Colon (tissue), 2 donors: ENCODE results near the gene TSHZ1.
A peak's percentile ranks its signal among the peaks of the same experiment; 100 is the strongest.

Source experiments
- FAIRE-seq: peaks from 2 replicates; lab custom pipeline; 2012; peaks lifted over from hg19 to GRCh38; lab: Jason Lieb, UNC
- donor health status: control.
- donor health status: control.

The TSHZ1 gene

DNA sequence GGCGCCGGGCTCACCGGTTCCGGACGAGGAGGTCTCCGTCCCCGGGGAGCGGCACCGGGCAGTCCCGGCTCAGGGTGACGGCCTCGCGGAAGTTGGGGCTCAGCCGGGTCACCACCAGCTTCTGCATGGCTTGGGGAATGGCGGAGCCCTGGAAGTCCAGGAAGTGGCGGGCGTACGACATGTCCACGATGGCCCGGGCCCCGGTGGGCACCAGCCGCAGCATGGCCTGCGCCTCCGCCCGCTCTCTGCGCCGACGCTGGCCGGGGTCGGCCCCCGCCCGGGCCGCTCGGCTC is 1.8 kb upstream of the TSHZ1 start:
- FAIRE-seq = no peak

DNA sequence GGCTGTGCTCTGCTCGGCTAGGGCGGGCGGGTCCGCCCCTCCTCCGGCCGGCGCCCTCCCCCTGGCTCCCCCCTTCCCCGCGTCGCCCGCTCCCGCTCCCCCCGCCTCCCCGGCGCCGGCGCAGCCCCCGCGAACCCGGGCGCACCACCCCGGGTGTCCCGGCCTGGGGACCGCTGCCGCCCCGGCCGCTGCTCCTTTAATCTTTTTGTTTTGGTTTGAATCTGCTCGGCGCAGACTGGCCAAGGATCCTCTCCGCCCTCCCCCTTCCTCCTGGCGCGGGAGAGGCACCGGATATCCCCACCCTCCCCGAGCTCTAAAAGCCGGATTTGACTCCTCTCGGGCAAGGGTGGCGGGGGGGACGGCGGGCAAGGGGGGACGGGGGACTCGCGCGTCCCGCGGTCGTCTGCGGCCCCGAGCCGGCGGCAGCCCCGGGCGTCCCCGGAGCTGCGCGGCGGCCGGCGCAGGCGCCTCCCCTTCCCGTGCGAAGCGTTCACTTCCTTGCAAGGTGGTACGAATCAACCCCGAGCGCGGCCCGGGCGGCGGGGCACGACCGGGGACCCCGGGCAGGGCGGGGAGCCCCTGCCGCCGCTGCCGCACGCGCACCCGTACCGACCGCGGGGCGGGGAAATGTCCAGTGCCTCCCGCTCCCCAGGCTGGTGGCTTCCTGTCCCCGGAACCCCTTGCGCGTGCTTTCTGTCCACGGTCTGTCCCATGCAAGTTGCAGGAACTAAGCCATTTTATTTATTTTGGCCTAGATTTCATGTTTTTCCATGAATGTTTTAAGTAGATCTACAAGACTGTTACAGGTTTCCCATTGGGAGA is 1.3 kb upstream of the TSHZ1 start, which contains the start of gene PTGR3:
TSS of gene PTGR3 (minus strand) at position 11 of the 822 bp plus-strand sequence. CDS start 81 bp downstream, outside the sequence.
- FAIRE-seq = no peak

DNA sequence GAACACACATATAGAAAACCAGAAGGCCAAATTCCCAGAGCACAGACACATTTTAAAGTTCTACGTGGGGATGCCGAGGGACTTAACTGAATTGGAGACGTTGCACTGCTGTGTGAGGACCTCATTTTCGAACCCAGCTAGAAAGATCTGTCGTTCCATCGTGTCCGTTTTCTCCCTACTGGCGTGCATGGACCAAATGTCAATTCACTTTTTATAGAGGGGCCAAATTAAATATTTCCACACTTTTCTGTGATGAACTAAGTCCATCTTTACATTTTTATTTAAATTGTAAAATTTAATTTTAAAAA is 692 bp upstream of the TSHZ1 start:
- no peak for FAIRE-seq

DNA sequence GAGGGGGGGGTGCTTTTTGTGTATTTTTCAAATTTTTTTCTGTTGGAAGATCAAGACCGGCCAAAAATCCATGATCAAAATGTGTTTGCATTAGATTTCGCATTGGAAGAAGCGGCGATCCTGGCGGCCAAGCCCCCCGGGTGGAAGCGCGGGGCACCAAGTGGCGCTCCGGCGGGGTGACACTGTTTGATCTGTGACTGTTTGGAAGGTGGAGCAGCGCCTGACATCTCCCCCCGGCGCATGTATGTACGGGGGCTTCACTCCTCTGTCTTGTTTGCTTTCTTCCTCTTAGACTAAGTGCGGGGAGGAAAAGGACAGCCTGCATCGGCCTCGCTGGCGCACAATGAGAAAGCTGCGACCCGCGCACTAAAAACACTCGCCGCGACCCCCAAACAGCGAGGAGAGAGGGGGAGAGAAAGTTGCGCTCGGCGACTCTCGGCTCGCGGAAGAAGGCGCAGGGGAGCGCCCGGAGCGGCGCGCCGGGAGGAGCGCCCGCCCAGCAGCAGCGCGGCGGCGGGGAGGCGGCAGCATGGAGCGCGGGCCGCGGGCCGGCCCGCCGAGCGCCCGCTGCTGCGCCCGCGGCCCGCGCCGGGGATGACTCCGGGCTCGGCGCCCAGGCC is 515 bp downstream of the TSHZ1 start:
- FAIRE-seq = no peak

DNA sequence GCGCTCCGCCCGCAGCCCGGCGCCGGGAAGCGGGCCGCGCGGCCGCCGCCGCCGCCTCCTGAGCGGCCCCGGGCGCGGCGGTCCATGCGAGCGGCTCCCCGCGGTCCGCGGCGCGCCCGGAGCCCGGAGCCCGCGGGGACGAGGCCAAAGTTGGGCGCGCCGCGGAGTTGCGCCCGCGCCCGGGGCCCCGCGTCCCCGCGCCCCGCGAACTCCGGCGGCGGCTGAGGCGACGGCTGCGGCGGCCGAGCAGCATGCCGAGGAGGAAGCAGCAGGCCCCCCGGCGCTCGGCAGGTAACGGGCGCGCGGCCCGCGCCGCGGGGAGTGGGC is 992 bp downstream of the TSHZ1 start:
- FAIRE-seq = no peak

DNA sequence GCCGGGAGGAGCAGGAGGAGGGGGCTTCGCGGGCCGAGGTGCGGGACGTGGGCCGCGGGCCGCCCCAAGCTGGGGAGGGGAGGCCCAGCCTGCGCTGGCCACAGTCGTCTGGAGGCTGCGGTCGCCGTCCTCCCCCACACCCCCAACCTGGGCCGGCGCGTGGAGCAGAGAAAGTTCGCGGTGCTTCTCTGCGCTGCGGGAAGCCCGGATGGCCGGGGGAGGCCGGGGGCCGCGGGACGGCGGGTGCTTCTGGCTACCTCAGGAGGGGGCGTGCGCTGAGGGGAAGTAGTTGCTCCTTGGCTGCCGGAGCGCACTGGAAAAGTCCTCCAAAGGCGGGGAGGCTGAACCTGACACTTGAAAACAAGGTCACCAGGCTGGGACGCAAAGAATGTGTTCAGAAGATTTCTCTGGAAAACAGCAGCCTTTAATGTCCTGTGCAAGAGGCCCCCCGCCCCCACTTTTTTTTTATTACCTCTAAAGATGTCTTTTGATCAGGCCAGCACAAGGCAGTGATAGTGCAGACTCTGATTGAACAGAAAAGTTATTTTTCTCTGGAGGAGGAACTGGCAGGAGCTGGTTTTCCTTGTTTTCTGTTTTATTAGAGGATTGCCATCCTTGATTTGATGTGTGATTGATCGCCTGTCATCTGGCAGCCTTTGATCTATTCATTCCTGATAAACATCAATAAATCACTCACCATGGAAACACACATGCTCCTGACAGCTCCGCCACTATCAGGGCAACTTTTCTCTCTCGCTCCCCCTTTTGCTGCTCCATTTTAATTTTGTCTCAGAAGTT is 1.6 kb downstream of the TSHZ1 start:
- no peak for FAIRE-seq

DNA sequence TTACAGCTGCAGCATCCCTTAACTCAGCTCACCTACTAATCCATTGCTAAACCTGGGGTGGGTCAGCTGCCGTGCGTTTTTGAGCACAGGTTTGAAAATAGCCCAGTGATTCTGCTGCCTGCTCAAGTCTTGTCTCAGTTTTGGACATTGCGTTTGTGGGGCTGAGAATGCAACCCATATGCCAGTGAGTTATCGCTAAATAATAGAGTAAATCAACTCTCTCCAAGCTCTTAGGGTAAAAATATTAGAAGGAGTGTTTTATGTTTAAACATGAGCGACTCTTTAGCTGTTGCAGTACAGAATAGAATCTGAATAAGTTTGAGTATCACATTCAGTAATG is 2.1 kb downstream of the TSHZ1 start:
- no peak for FAIRE-seq

DNA sequence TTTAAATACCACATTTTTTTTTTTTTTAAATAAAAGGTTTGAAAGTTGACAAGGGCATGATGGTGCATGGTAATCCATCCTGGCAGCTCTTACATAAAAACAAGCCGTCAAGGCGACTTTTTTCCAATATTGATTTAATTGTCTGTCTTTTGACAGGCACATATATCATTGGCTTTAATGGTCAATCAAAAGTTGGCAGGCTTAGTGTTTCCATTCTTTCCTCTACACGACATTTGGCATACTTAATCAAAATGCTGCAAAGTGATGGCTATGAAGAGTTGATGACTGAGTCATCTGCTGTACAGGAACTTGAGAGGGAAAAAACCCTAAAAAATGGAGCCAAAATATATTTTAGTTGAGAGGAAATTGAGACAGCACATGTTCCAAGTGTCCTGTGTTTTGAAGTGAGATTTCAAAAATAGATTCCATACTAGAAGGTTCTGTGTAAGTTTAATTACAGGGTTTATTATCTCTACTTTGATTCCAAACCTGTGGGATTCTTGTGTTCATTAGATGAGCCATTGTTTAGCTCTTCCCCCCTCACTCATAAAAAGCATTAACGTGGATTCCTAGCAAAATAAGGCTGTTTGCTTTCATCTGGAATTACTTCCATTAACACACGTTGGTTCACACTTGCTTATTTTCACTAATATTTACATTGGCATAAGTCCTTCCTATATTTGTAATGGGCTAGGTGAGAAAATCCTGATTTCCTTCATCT is 3.2 kb downstream of the TSHZ1 start:
- FAIRE-seq = no peak

DNA sequence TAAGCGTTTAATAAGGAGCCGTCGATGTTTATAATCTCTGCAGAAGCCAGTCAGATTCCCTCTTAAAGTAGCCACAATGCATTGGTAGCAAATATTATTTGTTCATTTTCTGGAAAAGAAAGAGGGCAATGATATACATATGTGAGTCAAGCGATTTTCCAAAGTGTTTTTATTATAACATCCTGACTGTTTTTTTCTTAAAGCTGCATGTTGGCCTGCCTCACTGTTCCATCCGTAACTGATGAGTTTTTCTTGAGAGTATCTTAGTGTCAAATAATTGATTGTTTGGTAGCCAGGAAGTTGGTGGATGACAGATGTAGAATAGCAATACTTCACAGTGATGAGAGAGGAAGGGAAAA is 3.7 kb downstream of the TSHZ1 start:
- no peak for FAIRE-seq

DNA sequence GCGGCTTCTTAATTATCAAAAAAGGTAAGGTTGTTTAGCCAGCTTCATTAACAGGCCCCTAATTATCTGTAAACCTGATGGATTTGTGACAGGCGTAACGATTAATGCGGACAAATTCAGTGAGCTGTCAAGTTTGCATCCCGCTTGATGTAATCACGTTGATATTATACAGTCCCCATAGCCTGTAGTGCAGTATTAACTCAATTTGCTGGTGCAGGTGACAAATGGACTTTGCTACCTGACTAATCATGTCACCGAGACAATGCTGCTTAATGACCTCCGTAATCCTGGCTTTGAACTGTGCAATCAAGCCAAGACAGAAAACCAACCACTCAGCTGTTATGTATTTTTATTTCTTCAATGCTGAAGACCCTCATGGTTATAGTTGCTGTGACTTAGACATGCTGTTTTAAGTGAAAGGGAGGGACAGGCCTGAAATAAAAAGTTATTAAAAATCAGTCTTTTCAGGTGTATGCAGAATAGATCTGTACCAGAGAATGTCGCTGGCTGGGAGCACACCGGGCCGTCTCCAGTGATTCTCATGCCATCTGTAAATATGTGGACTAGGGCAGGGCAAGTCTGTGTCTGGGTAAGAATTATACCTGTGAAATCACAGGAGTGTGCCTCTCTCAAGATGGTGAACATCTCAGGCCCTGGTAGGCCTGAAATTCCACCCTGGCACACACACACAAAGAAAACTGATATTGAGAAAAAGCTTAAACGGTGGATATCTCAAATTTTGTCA is 4.3 kb downstream of the TSHZ1 start:
- FAIRE-seq = no peak

DNA sequence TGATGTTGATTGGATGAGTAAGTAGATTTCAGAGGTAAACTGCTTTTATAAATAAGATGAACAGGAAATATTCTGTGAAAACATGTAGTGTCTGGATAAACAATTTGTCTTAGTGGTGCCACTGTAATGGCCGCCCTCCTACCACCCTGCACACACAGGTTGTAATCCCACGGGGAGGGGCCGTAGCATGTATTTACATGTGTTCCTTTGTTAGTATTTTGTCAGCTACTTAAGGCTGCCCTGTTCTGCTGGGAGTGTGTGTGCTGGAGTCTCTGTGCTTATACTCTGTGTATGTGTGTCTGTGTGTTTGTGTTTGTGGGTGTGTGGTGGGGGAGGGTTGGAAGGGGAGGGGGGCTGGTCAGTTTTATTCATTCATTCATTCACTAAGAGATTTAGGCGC is 5.1 kb downstream of the TSHZ1 start:
- FAIRE-seq = no peak

DNA sequence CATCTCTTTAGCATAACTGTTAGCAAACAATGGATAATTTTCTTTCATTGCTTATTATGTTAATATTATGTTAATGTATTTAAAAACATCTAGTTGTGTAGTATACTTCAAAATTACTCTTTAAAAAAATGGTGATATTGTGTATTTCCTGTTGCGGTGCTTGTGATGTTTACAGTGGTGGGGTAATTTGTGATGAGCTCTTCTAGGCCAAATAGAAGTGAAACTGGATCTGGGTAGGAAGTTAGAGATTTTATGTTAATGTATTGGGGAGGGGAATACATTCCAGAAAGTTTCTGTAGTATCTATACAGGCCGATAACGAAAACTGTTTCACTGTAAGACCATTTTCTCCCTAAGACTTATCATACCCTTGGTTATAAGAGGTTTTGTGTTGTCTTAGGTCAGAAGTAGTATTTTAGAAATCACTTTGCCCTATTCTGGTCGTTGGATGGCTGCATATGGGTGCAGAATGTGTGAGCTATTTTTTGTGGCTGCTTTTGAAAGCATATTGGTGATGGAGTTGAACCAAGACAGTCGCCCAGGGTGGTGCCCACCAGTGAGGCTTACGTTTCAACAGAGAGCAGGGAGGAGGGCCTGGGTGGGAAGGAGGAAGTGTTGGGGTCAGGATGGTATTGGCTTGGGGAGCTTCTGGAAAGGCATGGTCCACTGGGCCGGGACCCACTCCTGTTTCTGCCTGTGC is 5.8 kb downstream of the TSHZ1 start:
- FAIRE-seq = peak; percentile 82

DNA sequence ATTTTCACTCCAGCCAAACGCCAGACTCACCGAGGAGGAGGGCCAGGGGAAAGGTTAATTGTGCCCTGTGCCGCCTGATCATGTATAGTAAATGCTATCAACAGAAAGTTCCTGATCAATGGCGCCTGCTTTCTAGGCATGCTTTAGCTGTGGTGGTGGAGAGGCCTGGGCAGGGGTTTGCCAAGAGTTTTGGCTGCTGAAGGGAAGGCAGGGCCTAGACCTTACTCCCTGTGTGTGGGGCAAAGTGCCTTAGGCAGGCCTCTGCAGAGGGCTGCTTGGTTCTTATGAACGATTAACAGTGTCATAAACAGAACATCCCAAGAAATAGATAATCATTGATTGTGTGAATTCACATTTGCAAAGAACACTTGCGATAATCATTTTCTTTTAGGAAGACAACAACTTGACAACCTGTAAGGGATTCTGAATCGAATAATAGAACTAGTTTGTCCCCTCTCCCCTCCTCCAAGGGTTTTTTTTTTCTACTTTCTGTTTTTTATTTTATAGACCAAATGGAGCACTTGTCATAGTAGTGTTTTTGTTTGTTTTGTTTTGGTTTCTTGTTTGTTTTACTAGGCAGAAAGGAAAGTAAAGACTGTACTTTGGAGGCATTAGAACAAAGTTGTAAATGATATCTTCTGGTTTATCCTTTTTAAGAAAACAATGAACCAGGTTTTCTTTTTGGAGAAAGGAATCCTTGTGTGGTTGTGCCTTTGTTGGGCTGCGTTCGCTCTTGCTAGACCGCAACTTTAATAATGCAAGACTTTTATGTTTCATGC is 6.5 kb downstream of the TSHZ1 start:
- FAIRE-seq = no peak

DNA sequence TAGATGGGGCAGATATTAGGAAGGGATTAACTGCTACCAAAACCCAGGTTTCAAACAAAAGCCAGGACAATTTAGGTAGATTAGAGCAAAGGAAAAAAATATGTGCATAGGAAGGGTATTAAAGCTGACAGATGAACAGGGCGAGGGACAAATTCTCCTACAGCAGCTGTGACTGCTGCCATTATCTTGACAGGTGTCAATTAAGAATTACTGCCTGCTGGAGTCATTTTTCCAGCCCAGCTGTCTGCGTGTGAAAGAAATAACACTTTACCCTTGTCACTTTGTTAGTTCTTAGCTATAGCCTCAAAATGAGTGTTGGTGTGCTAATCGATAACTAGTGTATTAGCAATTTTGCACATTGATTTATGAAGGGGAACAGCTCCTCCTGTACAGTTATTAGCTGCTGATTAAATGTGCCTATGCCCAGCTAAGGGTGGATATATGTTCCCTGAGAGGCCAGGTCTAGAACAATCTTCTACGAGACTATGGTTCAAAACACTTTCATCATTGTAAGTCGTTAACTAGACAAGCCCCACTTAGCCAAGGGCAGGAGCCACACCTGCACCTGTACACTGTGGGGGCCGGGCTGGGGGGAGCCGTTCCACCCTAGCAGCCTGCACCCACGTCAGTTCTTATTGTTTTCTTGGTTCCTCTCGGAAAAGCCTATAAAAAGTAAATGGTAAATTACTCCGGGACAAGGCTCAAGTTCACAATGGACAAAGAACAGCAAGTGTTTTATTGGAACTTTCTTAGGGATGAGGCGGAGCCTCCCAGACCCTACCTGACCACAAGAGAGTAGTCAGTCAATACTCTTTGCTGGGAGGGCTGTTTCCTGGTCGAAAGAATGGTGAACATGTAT is 7.7 kb downstream of the TSHZ1 start:
- FAIRE-seq = no peak

DNA sequence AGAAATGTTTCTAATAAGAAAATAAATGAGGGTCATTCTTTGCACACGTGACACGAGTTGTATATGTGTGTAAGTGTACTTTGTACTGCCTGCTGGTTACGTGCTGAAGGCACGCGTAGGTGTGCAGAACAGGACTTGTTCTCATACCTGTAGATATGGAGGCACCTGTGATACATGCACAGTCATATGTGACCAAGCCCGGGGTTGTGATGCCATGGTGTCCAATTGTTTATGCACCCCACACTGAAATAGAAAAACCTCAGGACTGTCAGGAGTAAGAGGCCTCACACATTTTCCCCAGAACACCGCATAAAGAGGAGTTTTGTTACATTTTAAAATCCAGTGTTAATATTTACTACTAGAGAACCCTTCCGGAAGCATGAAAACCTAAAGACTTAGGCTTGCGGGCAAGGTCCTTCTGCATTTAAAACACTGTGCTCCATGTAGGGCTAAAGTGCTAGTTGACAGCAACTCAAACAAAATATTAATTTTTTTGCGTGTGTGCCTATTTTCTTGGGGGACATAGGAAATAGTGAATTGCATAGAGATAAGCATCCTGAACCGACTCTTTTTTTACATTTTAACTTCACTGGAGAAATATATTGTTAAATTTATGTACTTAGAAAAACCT is 9.3 kb downstream of the TSHZ1 start:
- no peak for FAIRE-seq

DNA sequence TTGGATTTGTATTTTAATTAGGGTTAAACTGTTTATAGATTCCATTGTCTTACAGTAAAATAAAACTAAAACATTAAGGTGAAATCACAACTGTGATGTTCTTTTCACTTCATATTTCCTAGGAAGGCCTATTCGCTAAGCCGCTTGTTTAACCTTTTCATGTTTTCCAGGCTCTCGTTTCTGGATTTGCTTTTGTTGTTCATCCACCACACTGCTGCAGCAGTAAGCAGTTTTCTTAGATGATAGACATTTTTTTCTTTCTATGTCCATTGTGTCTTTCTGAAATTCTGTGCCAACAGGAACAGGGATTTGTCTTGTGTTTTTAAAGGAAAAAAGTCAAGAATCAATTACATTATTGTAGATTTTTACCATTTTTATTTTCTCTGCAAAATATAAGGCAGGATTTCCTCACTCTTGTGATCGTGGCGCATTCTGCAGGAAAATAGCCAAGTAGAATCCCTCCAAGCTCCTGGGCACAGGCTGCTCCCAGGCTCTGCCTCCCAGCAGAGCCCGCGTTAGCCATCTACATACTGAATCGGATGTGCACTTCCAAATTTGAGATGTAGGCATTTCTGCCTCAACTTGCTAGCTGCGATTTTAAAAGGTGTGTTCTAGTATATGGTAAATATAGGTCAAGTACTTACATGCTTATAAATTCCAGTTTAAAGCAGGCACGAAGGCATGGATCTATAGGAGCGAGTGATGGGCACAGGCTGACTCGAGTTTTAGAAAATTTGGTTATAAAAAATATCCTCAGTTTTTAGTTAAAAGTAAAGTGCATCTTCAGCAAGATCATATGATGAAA is 10.2 kb downstream of the TSHZ1 start:
- FAIRE-seq = no peak

DNA sequence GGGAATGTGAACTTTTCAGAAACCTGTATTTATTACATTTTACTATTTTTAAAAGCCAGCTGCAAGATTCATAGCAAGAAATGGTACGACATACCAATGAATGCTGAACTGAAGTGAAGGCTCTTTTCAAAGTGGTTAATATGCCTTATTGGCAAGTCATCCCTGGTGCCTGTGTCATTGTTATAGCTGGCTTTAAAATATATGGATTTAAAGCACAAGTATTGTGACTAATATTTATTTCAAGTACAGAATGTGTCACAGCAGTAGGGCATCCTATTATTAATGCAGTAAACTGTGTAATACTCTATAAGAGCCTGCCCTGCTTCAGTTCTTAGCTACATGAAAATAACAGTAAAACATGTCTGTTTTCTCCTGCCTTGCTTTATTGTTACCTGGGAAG is 10.8 kb downstream of the TSHZ1 start:
- FAIRE-seq = no peak

DNA sequence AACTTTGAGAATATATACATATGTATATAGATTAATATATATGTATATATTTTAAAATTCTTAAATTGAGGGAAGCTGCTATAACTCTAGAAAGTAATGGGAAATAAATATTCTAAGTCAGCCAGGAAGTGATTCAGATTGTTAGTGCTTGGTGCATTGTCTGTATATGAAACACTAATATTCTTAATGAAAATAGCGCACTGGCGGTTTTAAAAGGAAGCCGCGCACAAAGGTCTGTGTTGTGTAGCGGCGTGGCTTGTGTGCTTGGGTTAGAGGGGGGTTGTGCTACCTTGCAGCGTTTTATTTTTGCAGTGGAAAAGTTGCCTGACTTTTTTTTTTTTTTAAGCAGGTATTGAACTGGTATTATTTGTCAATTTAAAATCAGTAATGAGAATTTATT is 11.3 kb downstream of the TSHZ1 start:
- no peak for FAIRE-seq

DNA sequence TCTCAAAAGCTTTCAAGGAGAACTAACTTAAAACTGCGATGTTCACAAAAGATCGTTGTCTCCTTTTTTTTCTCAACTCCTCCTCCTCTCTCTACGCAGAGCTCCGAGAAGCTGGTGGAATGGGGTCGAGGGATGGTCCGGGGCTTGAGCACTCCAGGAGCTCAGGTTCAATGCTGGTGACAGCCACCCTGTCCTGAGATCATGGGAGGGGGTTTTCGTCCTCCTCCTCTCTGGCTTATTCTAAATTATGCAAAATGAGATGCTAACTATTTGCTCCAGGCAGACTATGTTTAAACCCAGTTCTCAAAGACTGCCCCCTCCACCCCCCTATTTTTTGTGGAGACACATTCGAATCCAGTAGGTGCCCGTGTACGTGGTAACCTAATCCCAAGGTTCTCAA is 11.8 kb downstream of the TSHZ1 start:
- no peak for FAIRE-seq
